Neural progenitor cell (in vitro differentiated cells): ENCODE measurements around the gene KRTAP5-1. TPM values are rescaled to one million over a fixed set of nuclear protein-coding genes. Genes with fewer than 3 reads are reported as not detected.

ENCODE experiments used
- DNase-seq: peaks from one replicate; pipeline ENCODE4 v3.0.0-alpha.2; 2016; ENCODE audit warnings: low spot score
- H2AFZ ChIP-seq: fragments of 200-600 bp; sonication (generic); replicated peaks from 2 replicates; pipeline ENCODE4 v1.6.1; 2016; ENCODE audit warnings: antibody characterized with exemption
- H3F3A ChIP-seq: fragments of 200-600 bp; sonication (generic); 2 replicates; pipeline ENCODE4 v1.6.1; 2016; ENCODE audit warnings: antibody characterized with exemption, low read depth
- H3K27ac ChIP-seq: fragments of 200-600 bp; sonication (generic); 2 replicates; pipeline ENCODE4 v1.5.1; 2016; ENCODE audit warnings: mild to moderate bottlenecking
- H3K27me3 ChIP-seq: fragments of 200-600 bp; sonication (generic); 2 replicates; pipeline ENCODE4 v1.6.1; 2016; ENCODE audit warnings: mild to moderate bottlenecking, moderate library complexity
- H3K36me3 ChIP-seq: fragments of 200-600 bp; sonication (generic); 2 replicates; pipeline ENCODE4 v1.5.1; 2016
- H3K4me1 ChIP-seq: fragments of 200-600 bp; sonication (generic); 2 replicates; pipeline ENCODE4 v1.6.1; 2016; ENCODE audit warnings: mixed run types
- H3K4me2 ChIP-seq: fragments of 200-600 bp; sonication (generic); 2 replicates; pipeline ENCODE4 v1.6.1; 2016
- H3K4me3 ChIP-seq: fragments of 200-600 bp; sonication (generic); 2 replicates; pipeline ENCODE4 v1.5.1; 2016
- H3K79me2 ChIP-seq: fragments of 200-600 bp; sonication (generic); 2 replicates; pipeline ENCODE4 v1.6.1; 2016; ENCODE audit warnings: low read depth
- H3K9ac ChIP-seq: fragments of 200-600 bp; sonication (generic); 2 replicates; pipeline ENCODE4 v1.6.1; 2016
- H3K9me3 ChIP-seq: fragments of 200-600 bp; sonication (generic); 2 replicates; pipeline ENCODE4 v1.5.1; 2016; ENCODE audit warnings: low read depth
- H4K20me1 ChIP-seq: fragments of 200-600 bp; sonication (generic); 2 replicates; pipeline ENCODE4 v1.6.1; 2016; ENCODE audit warnings: low read depth
- H3K27ac Mint-ChIP-seq: 3 replicates; pipeline ENCODE4 v1.8.0; 2021; ENCODE audit warnings: mixed read lengths
- H3K27me3 Mint-ChIP-seq: 2 replicates; pipeline ENCODE4 v1.8.0; 2022; ENCODE audit warnings: low read depth, mild to moderate bottlenecking, inconsistent platforms, moderate library complexity, mixed read lengths; ENCODE audit not compliant: insufficient read depth
- H3K36me3 Mint-ChIP-seq: 3 replicates; pipeline ENCODE4 v1.8.0; 2021; ENCODE audit warnings: mixed read lengths
- H3K4me1 Mint-ChIP-seq: 3 replicates; pipeline ENCODE4 v1.8.0; 2021; ENCODE audit warnings: mixed read lengths
- H3K4me3 Mint-ChIP-seq: 3 replicates; pipeline ENCODE4 v1.8.0; 2021; ENCODE audit warnings: mild to moderate bottlenecking, moderate library complexity, mixed read lengths
- H3K9me3 Mint-ChIP-seq: 3 replicates; pipeline ENCODE4 v1.8.0; 2020; ENCODE audit warnings: mixed read lengths
- EZH2 ChIP-seq: fragments of 200-600 bp; sonication (generic); IDR thresholded peaks from 2 replicates; pipeline ENCODE4 v1.6.1; 2017; ENCODE audit warnings: antibody characterized with exemption, mild to moderate bottlenecking, moderate library complexity
- EZH2phosphoT487 ChIP-seq: fragments of 200-600 bp; sonication (generic); IDR thresholded peaks from 2 replicates; pipeline ENCODE4 v1.6.1; 2017; ENCODE audit warnings: antibody characterized with exemption
- total RNA-seq: library from RNA; depleted of rRNA; stranded (reverse); fragments of >200 nt; gene quantifications from 2 replicates; pipeline ENCODE4 v1.2.3, GENCODE V29; 2015; ENCODE audit warnings: low replicate concordance
- TF ChIP-seq, protein P1 (sequence below): fragments of 200-600 bp; sonication (generic); IDR thresholded peaks from 2 replicates; pipeline ENCODE4 v1.5.1; 2017; ENCODE audit warnings: antibody characterized with exemption, mild to moderate bottlenecking

The KRTAP5-1 gene
- total RNA-seq, 1 donor from 2014 or later, result not detected

DNA sequence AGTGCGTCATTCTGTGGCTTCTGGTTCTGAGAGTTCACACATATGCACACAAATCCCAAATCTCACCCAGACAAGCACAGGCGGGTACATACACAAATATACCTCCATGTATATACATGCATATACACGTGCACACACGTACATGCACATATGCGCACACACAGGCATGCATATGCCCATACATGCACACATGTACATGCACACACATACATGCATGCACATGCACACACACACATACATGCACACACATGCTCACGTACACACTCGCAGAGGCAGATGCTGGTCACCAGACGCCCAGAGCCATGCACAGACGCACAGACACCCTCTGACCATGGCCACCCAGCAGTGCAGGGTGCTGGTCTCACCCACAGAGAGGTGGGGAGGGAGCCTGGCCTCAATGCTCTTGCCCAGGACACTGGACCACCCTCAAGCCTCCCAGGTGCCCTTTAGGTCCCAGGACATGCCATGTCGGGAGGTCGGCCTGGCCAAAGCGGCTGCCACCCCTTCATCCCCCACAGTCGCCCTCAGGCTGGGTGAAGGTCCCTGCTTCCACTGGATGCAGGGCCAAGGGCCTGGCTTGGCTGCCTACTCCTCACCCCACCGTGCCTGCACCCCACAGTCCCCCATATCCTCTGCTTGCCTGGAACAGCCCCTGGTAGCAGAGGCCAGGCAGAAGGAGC lies 22.5 kb downstream of the KRTAP5-1 start:
- H3F3A ChIP-seq, result no peaks in the 10 kb centered on the region
- no peak overlapping the region for H3K27ac ChIP-seq
- DNase-seq, result no peak
- H4K20me1 ChIP-seq, result peaks cover 3% of the 10 kb centered on the region
- Mint-ChIP-seq H3K4me1 (peaks cover 5% of the 10 kb centered on the region), H3K9me3 (no peaks in the 10 kb centered on the region), H3K27ac (no peak overlapping the region), H3K27me3 (peaks cover 4% of the 10 kb centered on the region), H3K4me3 (peak overlapping the region; percentile 53), H3K36me3 (no peaks in the 10 kb centered on the region)
- H3K79me2 ChIP-seq, result no peaks in the 10 kb centered on the region
- H3K4me3 ChIP-seq, result no peak overlapping the region
- H3K4me2 ChIP-seq, result no peak overlapping the region
- no peaks in the 10 kb centered on the region for H3K36me3 ChIP-seq
- no peak overlapping the region for H2AFZ ChIP-seq
- TF ChIP-seq EZH2phosphoT487, result no peak
- TF ChIP-seq, protein P1, sequence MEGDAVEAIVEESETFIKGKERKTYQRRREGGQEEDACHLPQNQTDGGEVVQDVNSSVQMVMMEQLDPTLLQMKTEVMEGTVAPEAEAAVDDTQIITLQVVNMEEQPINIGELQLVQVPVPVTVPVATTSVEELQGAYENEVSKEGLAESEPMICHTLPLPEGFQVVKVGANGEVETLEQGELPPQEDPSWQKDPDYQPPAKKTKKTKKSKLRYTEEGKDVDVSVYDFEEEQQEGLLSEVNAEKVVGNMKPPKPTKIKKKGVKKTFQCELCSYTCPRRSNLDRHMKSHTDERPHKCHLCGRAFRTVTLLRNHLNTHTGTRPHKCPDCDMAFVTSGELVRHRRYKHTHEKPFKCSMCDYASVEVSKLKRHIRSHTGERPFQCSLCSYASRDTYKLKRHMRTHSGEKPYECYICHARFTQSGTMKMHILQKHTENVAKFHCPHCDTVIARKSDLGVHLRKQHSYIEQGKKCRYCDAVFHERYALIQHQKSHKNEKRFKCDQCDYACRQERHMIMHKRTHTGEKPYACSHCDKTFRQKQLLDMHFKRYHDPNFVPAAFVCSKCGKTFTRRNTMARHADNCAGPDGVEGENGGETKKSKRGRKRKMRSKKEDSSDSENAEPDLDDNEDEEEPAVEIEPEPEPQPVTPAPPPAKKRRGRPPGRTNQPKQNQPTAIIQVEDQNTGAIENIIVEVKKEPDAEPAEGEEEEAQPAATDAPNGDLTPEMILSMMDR, result no peak
- TF ChIP-seq EZH2, result no peak
- H3K9ac ChIP-seq, result no peak overlapping the region
- no peaks in the 10 kb centered on the region for H3K9me3 ChIP-seq
- peaks cover 41% of the 10 kb centered on the region for H3K27me3 ChIP-seq
- peaks cover 26% of the 10 kb centered on the region for H3K4me1 ChIP-seq

DNA sequence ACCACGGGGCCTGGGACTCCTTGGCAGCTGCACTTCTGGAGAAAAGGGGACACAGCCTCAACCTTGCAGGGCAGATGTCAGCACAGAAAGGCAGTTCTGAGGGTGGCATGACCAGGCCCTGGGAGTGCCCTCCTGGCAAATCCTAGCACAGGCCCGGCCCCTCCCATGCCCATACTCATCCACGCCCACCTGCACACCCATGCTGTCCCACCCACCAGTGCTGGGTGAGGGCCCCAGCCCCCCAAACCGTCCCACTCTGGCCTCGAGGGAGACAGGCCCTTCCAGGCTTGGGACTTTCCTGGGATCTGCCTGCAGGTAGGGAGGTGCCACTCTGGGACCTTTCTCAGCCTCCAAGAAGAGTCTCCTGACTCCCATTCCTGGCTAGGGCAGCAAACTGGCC lies 23.1 kb downstream of the KRTAP5-1 start:
- peaks cover 48% of the 10 kb centered on the region for H3K27me3 ChIP-seq
- Mint-ChIP-seq H3K27me3 (peaks cover 6% of the 10 kb centered on the region), H3K27ac (no peak overlapping the region), H3K9me3 (no peaks in the 10 kb centered on the region), H3K4me3 (no peak overlapping the region), H3K36me3 (no peaks in the 10 kb centered on the region), H3K4me1 (peaks cover 5% of the 10 kb centered on the region)
- peaks cover 5% of the 10 kb centered on the region for H4K20me1 ChIP-seq
- H3F3A ChIP-seq, result no peaks in the 10 kb centered on the region
- peaks cover 26% of the 10 kb centered on the region for H3K4me1 ChIP-seq
- H2AFZ ChIP-seq, result no peak overlapping the region
- TF ChIP-seq EZH2 (no peak), EZH2phosphoT487 (no peak)
- TF ChIP-seq, protein P1, result no peak
- H3K36me3 ChIP-seq, result no peaks in the 10 kb centered on the region
- no peaks in the 10 kb centered on the region for H3K79me2 ChIP-seq
- H3K27ac ChIP-seq, result no peak overlapping the region
- H3K9ac ChIP-seq, result no peak overlapping the region
- no peaks in the 10 kb centered on the region for H3K9me3 ChIP-seq
- no peak overlapping the region for H3K4me2 ChIP-seq
- no peak overlapping the region for H3K4me3 ChIP-seq
- DNase-seq, result no peak

DNA sequence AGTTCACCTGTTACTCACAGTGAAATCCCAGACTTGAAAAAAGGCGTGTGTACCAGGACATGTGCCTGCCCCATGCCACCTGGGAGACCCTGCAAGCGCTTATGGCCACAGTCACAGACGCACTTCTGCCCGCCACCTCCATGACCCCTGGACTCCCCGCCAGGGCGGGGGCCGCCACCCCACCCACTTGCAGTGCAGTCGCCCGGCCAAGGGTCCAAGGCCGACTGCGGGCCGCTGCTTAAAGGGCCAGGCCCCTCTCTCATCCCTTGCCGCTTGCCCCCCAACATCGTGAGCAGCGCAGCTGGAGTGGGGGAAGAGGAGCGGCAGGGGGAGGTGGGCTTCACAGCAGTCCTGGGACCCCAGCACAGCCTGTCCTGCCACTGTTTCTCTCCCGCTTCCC lies 23.8 kb downstream of the KRTAP5-1 start:
- Histone ChIP-seq H2AFZ (no peak overlapping the region), H3K27me3 (peaks cover 55% of the 10 kb centered on the region), H3F3A (no peaks in the 10 kb centered on the region), H3K4me2 (no peak overlapping the region), H3K36me3 (no peaks in the 10 kb centered on the region), H3K9ac (no peak overlapping the region), H4K20me1 (peaks cover 5% of the 10 kb centered on the region), H3K27ac (no peak overlapping the region), H3K4me3 (no peak overlapping the region), H3K4me1 (peaks cover 26% of the 10 kb centered on the region), H3K9me3 (no peaks in the 10 kb centered on the region), H3K79me2 (no peaks in the 10 kb centered on the region)
- H3K9me3 Mint-ChIP-seq, result no peaks in the 10 kb centered on the region
- no peak for DNase-seq
- peaks cover 6% of the 10 kb centered on the region for H3K27me3 Mint-ChIP-seq
- H3K4me3 Mint-ChIP-seq, result no peak overlapping the region
- peak overlapping the region; percentile 11 for H3K27ac Mint-ChIP-seq
- TF ChIP-seq EZH2phosphoT487, result no peak
- TF ChIP-seq, protein P1, result no peak
- TF ChIP-seq EZH2, result no peak
- H3K36me3 Mint-ChIP-seq, result no peaks in the 10 kb centered on the region
- H3K4me1 Mint-ChIP-seq, result peaks cover 3% of the 10 kb centered on the region
